Nephron progenitor cell (in vitro differentiated cells): Measurements from ENCODE around the gene SBNO2.
A peak's percentile ranks its signal among the peaks of the same experiment; 100 is the strongest.

Experiments used
- DNase-seq: peaks from one replicate; pipeline ENCODE4 v3.0.0; 2021
- H3K27ac Mint-ChIP-seq: 2 replicates; pipeline ENCODE4 v1.8.0; 2021; ENCODE audit warnings: mild to moderate bottlenecking, moderate library complexity, mixed read lengths
- H3K27me3 Mint-ChIP-seq: 2 replicates; pipeline ENCODE4 v1.8.0; 2021; ENCODE audit warnings: mild to moderate bottlenecking, low read depth, mixed read lengths; ENCODE audit not compliant: poor library complexity
- H3K36me3 Mint-ChIP-seq: 2 replicates; pipeline ENCODE4 v1.8.0; 2021; ENCODE audit warnings: low read depth, mixed read lengths
- H3K4me1 Mint-ChIP-seq: 2 replicates; pipeline ENCODE4 v1.8.0; 2021; ENCODE audit warnings: mixed read lengths
- H3K4me3 Mint-ChIP-seq: 2 replicates; pipeline ENCODE4 v1.8.0; 2021; ENCODE audit warnings: mild to moderate bottlenecking, moderate library complexity, mixed read lengths
- H3K9me3 Mint-ChIP-seq: 2 replicates; pipeline ENCODE4 v1.8.0; 2021; ENCODE audit warnings: mild to moderate bottlenecking, moderate library complexity, mixed read lengths
- TF ChIP-seq, protein P1 (sequence below): fragments of 200-600 bp; sonication (generic); IDR thresholded peaks from 2 replicates; pipeline ENCODE4 v1.5.0; 2021; ENCODE audit warnings: antibody characterized with exemption

The SBNO2 gene

DNA sequence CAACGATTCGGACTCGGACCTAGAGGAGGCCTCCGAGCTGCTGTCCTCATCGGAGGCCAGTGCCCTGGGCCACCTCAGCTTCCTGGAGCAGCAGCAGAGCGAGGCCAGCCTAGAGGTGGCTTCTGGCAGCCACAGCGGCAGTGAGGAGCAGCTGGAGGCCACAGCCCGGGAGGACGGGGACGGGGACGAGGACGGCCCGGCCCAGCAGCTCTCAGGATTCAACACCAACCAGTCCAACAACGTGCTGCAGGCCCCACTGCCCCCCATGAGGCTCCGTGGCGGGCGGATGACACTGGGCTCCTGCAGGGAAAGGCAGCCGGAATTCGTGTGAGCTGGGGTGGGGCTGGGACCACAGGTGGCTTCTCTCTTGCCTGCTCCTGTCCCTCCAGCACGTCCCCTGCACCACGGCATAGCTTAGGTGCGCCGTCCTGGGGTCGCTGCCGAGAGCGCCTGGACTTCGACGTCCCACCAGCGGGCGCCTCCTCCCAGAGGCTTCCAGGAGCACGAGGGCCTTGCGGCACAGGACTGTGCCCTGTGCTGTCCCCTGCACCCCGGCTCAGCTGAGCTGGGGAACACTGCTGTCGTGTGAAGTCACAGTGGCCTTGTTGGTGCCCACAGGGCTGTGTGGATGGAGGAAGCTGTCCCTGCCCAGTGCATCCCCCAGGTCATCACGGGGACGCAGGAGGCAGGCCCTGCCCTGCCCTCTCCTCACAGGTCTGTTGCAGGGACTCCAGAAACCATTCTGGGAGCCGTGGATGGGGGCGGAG is 88.2 kb downstream of the SBNO2 start:
- peak overlapping the region; percentile 71 for H3K27ac Mint-ChIP-seq
- no peak overlapping the region for H3K4me3 Mint-ChIP-seq
- DNase-seq: no peak
- peaks cover 6% of the 10 kb centered on the region for H3K36me3 Mint-ChIP-seq
- no peaks in the 10 kb centered on the region for H3K27me3 Mint-ChIP-seq
- no peaks in the 10 kb centered on the region for H3K9me3 Mint-ChIP-seq
- H3K4me1 Mint-ChIP-seq: no peaks in the 10 kb centered on the region
- TF ChIP-seq, protein P1, sequence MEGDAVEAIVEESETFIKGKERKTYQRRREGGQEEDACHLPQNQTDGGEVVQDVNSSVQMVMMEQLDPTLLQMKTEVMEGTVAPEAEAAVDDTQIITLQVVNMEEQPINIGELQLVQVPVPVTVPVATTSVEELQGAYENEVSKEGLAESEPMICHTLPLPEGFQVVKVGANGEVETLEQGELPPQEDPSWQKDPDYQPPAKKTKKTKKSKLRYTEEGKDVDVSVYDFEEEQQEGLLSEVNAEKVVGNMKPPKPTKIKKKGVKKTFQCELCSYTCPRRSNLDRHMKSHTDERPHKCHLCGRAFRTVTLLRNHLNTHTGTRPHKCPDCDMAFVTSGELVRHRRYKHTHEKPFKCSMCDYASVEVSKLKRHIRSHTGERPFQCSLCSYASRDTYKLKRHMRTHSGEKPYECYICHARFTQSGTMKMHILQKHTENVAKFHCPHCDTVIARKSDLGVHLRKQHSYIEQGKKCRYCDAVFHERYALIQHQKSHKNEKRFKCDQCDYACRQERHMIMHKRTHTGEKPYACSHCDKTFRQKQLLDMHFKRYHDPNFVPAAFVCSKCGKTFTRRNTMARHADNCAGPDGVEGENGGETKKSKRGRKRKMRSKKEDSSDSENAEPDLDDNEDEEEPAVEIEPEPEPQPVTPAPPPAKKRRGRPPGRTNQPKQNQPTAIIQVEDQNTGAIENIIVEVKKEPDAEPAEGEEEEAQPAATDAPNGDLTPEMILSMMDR: no peak

DNA sequence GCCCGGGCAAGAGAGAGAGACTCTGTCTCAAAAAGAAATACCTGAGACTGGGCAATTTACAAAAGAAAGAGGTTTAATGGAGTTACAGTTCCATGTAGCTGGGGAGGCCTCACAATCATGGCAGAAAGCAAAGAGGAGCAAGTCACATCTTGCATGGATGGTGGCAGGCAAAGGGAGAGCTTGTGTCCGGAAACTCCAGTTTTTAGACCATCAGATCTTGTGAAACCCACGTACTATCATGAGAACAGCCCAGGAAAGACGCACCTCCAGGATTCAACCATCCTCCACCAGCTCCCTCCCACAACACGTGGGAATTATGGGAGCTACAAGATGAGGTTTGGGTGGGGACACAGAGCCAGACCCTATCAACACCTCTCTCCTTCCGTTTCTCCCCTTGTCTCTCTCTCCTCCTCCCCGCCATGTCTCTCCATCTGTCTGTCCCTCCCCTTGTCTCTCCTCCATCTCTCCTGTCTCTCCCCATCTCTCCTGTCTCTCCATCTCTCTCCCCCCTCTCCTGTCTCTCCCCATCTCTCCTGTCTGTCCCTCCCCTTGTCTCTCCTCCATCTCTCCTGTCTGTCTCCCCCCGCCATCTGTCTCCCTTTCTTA is 88.9 kb downstream of the SBNO2 start:
- H3K4me1 Mint-ChIP-seq: no peaks in the 10 kb centered on the region
- peak overlapping the region; percentile 71 for H3K27ac Mint-ChIP-seq
- TF ChIP-seq, protein P1: no peak

DNA sequence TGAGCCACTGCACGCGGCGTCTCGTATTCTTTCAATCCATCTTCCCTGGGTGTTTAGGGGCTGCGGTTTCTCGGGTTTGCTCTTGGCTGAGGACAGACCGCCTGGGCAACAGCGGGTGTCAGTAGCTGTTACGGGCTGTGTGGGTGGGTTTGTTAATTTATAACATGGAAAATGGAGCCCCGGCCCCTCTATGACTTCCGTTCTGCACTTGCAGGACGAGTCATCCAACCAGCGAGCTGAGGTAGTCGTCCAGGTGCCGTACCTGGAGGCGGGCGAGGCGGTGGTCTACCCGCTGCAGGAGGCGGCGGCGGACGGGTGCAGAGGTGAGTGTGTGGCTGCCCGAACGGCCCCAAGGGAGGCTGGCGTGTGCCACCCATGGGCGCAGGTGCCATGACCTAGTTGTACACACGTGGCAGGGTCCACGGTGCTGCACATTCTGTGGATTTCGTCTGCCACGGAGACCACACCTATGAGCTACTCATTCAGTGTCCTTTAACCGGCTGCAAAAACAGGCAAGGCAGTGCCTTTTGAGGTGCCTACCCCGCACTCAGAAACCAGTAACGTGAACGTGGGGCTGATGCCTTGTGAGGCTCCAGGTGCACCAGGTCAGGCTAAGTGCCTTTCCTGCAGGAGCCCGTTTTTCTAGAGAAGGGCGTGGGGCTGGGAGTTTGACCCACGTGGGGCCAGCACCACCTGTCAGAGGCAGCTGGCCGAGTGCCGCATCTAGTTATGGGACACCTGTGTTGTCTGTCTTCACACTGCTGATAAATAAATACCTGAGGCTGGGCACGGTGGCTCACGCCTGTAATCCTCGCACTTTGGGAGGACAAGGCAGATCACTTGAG is 89.8 kb downstream of the SBNO2 start:
- TF ChIP-seq, protein P1: no peak
- Mint-ChIP-seq H3K27ac (no peak overlapping the region), H3K4me3 (no peak overlapping the region), H3K27me3 (no peaks in the 10 kb centered on the region), H3K9me3 (no peaks in the 10 kb centered on the region), H3K4me1 (no peaks in the 10 kb centered on the region), H3K36me3 (peaks cover 6% of the 10 kb centered on the region)
- DNase-seq: no peak

More for the DNA sequence above, 88.9 kb downstream of the SBNO2 start:
- no peak for DNase-seq
- Mint-ChIP-seq H3K27me3 (no peaks in the 10 kb centered on the region), H3K9me3 (no peaks in the 10 kb centered on the region), H3K36me3 (peaks cover 6% of the 10 kb centered on the region), H3K4me3 (no peak overlapping the region)

DNA sequence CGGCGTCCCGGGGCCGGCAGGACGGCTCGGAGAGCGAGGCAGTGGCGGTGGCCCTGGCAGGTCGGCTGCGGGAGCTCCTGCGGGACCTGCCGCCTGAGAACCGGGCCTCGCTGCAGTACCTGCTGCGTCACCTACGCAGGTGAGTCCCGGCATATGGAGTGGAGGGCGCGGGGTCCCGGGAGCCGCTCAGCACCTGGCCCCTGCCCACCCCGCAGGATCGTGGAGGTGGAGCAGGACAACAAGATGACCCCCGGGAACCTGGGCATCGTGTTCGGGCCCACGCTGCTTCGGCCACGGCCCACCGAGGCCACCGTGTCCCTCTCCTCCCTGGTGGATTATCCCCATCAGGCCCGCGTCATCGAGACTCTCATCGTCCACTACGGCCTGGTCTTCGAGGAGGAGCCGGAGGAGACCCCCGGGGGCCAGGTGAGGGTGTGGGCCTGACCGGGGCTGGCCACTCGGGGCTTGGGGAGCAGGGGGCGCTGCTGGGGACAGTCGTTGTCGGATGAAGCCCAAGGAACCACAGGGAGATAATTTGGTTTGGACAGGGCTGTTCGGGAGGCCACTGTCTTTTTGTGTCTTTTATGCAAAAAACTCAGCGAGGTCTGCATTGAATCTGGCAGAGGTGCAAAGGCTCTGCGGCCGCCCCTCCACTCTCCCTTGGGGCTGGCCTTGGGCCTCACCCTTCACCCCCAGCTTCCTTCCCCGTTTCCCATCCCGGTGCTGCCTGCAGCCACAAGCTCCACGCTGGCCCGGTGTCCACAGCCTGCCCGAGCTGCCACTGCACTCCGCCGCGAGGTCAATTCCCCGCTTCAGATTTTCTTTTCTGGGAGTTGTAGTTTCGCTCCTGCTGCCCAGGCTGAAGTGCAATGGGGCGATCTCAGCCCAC is 90.9 kb downstream of the SBNO2 start:
- Mint-ChIP-seq H3K27me3 (no peaks in the 10 kb centered on the region), H3K4me3 (no peak overlapping the region), H3K27ac (no peak overlapping the region), H3K9me3 (no peaks in the 10 kb centered on the region), H3K4me1 (no peaks in the 10 kb centered on the region), H3K36me3 (peaks cover 6% of the 10 kb centered on the region)
- no peak for DNase-seq
- TF ChIP-seq, protein P1: no peak

DNA sequence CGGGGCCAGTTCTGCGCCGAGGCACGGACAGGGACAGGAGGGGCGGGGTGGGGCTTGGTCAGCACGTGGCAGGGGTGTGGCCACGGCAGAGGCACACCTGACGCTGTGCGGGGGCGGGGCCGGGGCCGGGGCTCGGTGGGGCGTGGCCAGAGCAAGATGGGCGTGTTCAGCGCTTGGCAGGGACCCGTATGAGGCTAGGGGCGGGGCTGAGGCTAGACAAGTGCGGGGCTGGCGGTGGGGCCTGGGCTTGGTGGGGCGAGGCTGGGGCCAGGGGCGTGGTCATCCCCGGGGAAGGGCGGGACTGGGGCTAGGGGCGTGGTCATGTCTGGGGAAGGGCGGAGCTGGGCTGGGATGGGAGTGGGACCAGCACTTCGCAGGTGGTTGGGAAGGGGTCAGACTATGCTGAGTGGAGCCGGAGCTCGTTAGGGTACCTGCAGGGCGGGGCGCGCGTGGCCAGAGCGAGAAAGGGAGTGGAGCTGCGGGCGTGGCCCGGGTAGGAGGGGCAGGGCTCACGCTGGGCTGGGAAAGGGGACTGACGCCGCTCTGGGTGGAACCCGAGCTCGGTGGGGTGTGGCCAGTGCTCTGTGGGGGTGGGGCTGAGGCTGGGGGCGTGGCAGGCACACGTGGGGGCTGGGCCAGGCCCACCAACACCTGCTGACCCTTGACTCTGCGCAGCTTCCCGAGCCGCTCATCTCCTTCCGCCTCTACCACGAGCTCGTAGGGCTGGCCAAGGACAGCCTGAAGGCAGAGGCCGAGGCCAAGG is 91.7 kb downstream of the SBNO2 start:
- H3K4me3 Mint-ChIP-seq: peak overlapping the region; percentile 75
- H3K27me3 Mint-ChIP-seq: no peaks in the 10 kb centered on the region
- H3K4me1 Mint-ChIP-seq: no peaks in the 10 kb centered on the region

More for the DNA sequence above, 91.7 kb downstream of the SBNO2 start:
- Mint-ChIP-seq H3K27ac (no peak overlapping the region), H3K36me3 (no peaks in the 10 kb centered on the region), H3K9me3 (no peaks in the 10 kb centered on the region)
- DNase-seq: peak; percentile 94
- TF ChIP-seq, protein P1: no peak
